ENCODE results near the gene PELO.
"Not testable (repeated sequence)": the region's sequence is repeated elsewhere in the genome, so short reads cannot be mapped to it uniquely, and the experiment has no call there.

The PELO gene

GRCh38 chr5:52818360-52818759 is 30.6 kb downstream of the PELO start:
- Mint-ChIP-seq H3K4me3 (no peak overlapping the region), H3K27me3 (ENCODE audit: low read depth, poor library complexity) (no peaks in the 10 kb centered on the region), H3K36me3 (ENCODE audit: low read depth) (no peaks in the 10 kb centered on the region), H3K9me3 (no peaks in the 10 kb centered on the region), H3K4me1 (no peaks in the 10 kb centered on the region), H3K27ac (no peak overlapping the region)
- DNase-seq, result no peak
- TF ChIP-seq CTCF (IDR thresholded peaks at IDR 0.05), result no peak

GRCh38 chr5:52818807-52819206 is 31.1 kb downstream of the PELO start:
- not testable (repeated sequence) for H3K9me3 Mint-ChIP-seq; H3K36me3 Mint-ChIP-seq (ENCODE audit: low read depth); H3K4me3 Mint-ChIP-seq; H3K4me1 Mint-ChIP-seq; DNase-seq; H3K27ac Mint-ChIP-seq; H3K27me3 Mint-ChIP-seq (ENCODE audit: low read depth, poor library complexity)

GRCh38 chr5:52821901-52822300 is 34.2 kb downstream of the PELO start:
- Mint-ChIP-seq H3K27me3 (ENCODE audit: low read depth, poor library complexity) (no peaks in the 10 kb centered on the region), H3K27ac (no peak overlapping the region)

GRCh38 chr5:52822437-52822836 is 34.7 kb downstream of the PELO start:
- Mint-ChIP-seq H3K4me3 (no peak overlapping the region), H3K36me3 (ENCODE audit: low read depth) (no peaks in the 10 kb centered on the region), H3K4me1 (no peaks in the 10 kb centered on the region), H3K9me3 (peaks cover 6% of the 10 kb centered on the region), H3K27me3 (ENCODE audit: low read depth, poor library complexity) (no peaks in the 10 kb centered on the region), H3K27ac (no peak overlapping the region)
- no peak for TF ChIP-seq CTCF (IDR thresholded peaks at IDR 0.05)
- no peak for DNase-seq

More at GRCh38 chr5:52821901-52822300, 34.2 kb downstream of the PELO start:
- no peak for TF ChIP-seq CTCF (IDR thresholded peaks at IDR 0.05)
- Mint-ChIP-seq H3K36me3 (ENCODE audit: low read depth) (no peaks in the 10 kb centered on the region), H3K4me3 (no peak overlapping the region), H3K9me3 (peaks cover under 1% of the 10 kb centered on the region), H3K4me1 (no peaks in the 10 kb centered on the region)
- no peak for DNase-seq

- no peak for DNase-seq
- Mint-ChIP-seq H3K9me3 (peaks cover 16% of the 10 kb centered on the region), H3K27ac (no peak overlapping the region), H3K4me3 (no peak overlapping the region), H3K27me3 (ENCODE audit: low read depth, poor library complexity) (peaks cover 3% of the 10 kb centered on the region), H3K4me1 (no peaks in the 10 kb centered on the region), H3K36me3 (ENCODE audit: low read depth) (no peaks in the 10 kb centered on the region)
- no peak for TF ChIP-seq CTCF (IDR thresholded peaks at IDR 0.05)
These were observed 37.1 kb downstream of the PELO start for GRCh38 chr5:52824827-52825226.

GRCh38 chr5:52825826-52826225 is 38.1 kb downstream of the PELO start:
- TF ChIP-seq CTCF (IDR thresholded peaks at IDR 0.05), result no peak
- Mint-ChIP-seq H3K9me3 (peaks cover 16% of the 10 kb centered on the region), H3K27ac (no peak overlapping the region), H3K27me3 (ENCODE audit: low read depth, poor library complexity) (peaks cover 3% of the 10 kb centered on the region), H3K4me3 (no peak overlapping the region), H3K4me1 (no peaks in the 10 kb centered on the region), H3K36me3 (ENCODE audit: low read depth) (no peaks in the 10 kb centered on the region)
- DNase-seq, result no peak

All from nephron progenitor cell (in vitro differentiated cells).